B cell (primary cell): Measurements from ENCODE around the gene STX4.

Experiments
- EZH2 ChIP-seq: IDR thresholded peaks from 2 replicates; pipeline ENCODE4 v1.6.1; 2012; ENCODE audit warnings: borderline replicate concordance, low read depth, mild to moderate bottlenecking, moderate library complexity, low read length; ENCODE audit not compliant: insufficient read depth, poor library complexity, severe bottlenecking
- TF ChIP-seq, protein P1 (sequence below): fragments of 200-600 bp; IDR thresholded peaks from one replicate; pipeline ENCODE4 v1.8.0; 2022; ENCODE audit warnings: antibody characterized with exemption, mild to moderate bottlenecking

DNA sequence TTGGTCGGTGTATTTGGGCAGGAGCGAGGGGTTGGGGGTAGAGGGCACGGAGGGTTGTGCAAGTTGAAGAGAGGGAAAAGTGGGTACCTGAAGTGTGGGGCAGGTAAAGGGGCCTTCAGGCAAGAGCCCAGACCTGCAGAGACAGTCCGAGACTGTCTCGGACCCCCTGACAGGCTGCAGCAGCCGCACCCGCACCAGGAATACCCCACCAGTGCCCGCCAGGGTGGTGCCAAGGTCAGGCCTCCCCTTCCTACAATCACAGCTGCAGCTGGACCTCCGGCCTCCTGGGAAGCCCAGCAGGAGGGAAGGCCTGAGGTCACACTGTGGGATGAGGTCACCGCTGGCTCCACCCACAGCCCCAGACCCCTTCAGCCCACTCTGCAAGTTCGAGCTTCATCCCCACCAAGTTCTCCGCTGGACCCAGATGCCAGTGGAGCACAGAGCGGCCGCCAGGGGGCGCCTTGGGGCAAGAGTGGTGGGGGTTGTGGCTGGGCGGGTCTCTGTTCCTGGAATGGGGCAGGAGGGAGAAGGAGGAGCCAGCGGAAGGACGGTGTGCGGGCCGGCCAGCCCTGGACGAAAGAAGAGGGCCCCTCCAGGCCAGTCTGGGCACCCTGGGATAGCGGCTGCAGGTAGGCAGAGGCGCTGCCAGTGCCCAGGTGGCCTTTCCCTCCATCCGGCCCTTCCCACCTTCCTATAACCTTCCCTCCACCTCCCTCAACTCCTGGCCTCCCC lies 48.5 kb upstream of the STX4 start, which contains the start of gene HSD3B7:
- TF ChIP-seq, protein P1, sequence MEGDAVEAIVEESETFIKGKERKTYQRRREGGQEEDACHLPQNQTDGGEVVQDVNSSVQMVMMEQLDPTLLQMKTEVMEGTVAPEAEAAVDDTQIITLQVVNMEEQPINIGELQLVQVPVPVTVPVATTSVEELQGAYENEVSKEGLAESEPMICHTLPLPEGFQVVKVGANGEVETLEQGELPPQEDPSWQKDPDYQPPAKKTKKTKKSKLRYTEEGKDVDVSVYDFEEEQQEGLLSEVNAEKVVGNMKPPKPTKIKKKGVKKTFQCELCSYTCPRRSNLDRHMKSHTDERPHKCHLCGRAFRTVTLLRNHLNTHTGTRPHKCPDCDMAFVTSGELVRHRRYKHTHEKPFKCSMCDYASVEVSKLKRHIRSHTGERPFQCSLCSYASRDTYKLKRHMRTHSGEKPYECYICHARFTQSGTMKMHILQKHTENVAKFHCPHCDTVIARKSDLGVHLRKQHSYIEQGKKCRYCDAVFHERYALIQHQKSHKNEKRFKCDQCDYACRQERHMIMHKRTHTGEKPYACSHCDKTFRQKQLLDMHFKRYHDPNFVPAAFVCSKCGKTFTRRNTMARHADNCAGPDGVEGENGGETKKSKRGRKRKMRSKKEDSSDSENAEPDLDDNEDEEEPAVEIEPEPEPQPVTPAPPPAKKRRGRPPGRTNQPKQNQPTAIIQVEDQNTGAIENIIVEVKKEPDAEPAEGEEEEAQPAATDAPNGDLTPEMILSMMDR: peak; percentile 90
- no peak for TF ChIP-seq EZH2
